Mesenchymal stem cell (in vitro differentiated cells and primary cell): Measurements from ENCODE around the gene HS2ST1.

Experiments
- DNase-seq: peaks from one replicate; pipeline ENCODE4 v3.0.0-alpha.2; 2013
- H2AFZ ChIP-seq: one replicate; pipeline ENCODE4 v1.6.1; 2013; ENCODE audit warnings: low read depth, mild to moderate bottlenecking, control low read depth, inconsistent platforms, low read length, moderate library complexity
- H2AK5ac ChIP-seq: 2 replicates; pipeline ENCODE4 v1.6.1; 2013; ENCODE audit warnings: low read length, moderate library complexity, mild to moderate bottlenecking, inconsistent platforms; ENCODE audit not compliant: severe bottlenecking
- H2BK120ac ChIP-seq: one replicate; pipeline ENCODE4 v1.6.1; 2013; ENCODE audit warnings: low read depth, mild to moderate bottlenecking, inconsistent platforms, low read length, moderate library complexity
- H2BK12ac ChIP-seq, 2 experiments: one replicate each; pipeline ENCODE4 v1.6.1; 2013; ENCODE audit warnings: inconsistent platforms in 2 of 2, low read length in 2 of 2, mild to moderate bottlenecking in 2 of 2, moderate library complexity in 2 of 2, control low read depth in 1 of 2
- H2BK15ac ChIP-seq: one replicate; pipeline ENCODE4 v1.6.1; 2013; ENCODE audit warnings: mild to moderate bottlenecking, low read depth, inconsistent platforms; ENCODE audit not compliant: poor library complexity, severe bottlenecking
- H2BK5ac ChIP-seq: 2 replicates; pipeline ENCODE4 v1.6.1; 2013; ENCODE audit warnings: low read depth, mild to moderate bottlenecking, low read length, control low read depth, inconsistent platforms; ENCODE audit not compliant: poor library complexity, severe bottlenecking
- H3K14ac ChIP-seq, 2 experiments: one replicate each; pipeline ENCODE4 v1.6.1; 2013; ENCODE audit warnings: inconsistent platforms in 2 of 2, low read length in 2 of 2, control low read depth in 1 of 2, mild to moderate bottlenecking in 1 of 2, moderate library complexity in 1 of 2
- H3K18ac ChIP-seq, 2 experiments: one replicate each; pipeline ENCODE4 v1.6.1; 2013; ENCODE audit warnings: inconsistent platforms in 2 of 2, low read length in 2 of 2, control low read depth in 1 of 2, low read depth in 1 of 2, mild to moderate bottlenecking in 1 of 2
- H3K23ac ChIP-seq, 2 experiments: one replicate each; pipeline ENCODE4 v1.6.1; 2013; ENCODE audit warnings: inconsistent platforms in 2 of 2, low read length in 2 of 2, mild to moderate bottlenecking in 2 of 2, moderate library complexity in 2 of 2, control low read depth in 1 of 2
- H3K27ac ChIP-seq: 2 replicates; pipeline ENCODE4 v1.5.1; 2013; ENCODE audit warnings: mild to moderate bottlenecking, moderate library complexity, low read length, control low read depth, inconsistent platforms; ENCODE audit not compliant: poor library complexity, severe bottlenecking
- H3K27me3 ChIP-seq, 2 experiments: 2 replicates each; pipeline versions ENCODE4 v1.6.1 to v1.7.0; 2013; ENCODE audit warnings: low read length in 2 of 2, mild to moderate bottlenecking in 2 of 2, moderate library complexity in 2 of 2, control low read depth in 1 of 2, inconsistent platforms in 1 of 2; ENCODE audit not compliant: control insufficient read depth in 1 of 2, insufficient read depth in 1 of 2
- H3K36me3 ChIP-seq, 2 experiments: 2 replicates each; pipeline versions ENCODE4 v1.6.1 to v1.7.0; 2013; ENCODE audit warnings: low read length in 2 of 2, control low read depth in 1 of 2, inconsistent platforms in 1 of 2, low read depth in 1 of 2, mild to moderate bottlenecking in 1 of 2; ENCODE audit not compliant: insufficient read depth in 2 of 2, control insufficient read depth in 1 of 2
- H3K4ac ChIP-seq, 2 experiments: one replicate each; pipeline ENCODE4 v1.6.1; 2013; ENCODE audit warnings: inconsistent platforms in 2 of 2, low read length in 2 of 2, mild to moderate bottlenecking in 2 of 2, moderate library complexity in 2 of 2, control low read depth in 1 of 2, low read depth in 1 of 2
- H3K4me1 ChIP-seq: 2 replicates; pipeline ENCODE4 v1.6.1; 2013; ENCODE audit warnings: low read depth, low read length, control low read depth; ENCODE audit not compliant: control insufficient read depth, insufficient read depth
- H3K4me2 ChIP-seq: 2 replicates; pipeline ENCODE4 v1.6.1; 2013; ENCODE audit warnings: low read length, mild to moderate bottlenecking, inconsistent platforms; ENCODE audit not compliant: poor library complexity, severe bottlenecking
- H3K4me3 ChIP-seq, 2 experiments: 2 replicates each; pipeline versions ENCODE4 v1.5.1 to v1.7.0; 2013; ENCODE audit warnings: low read length in 2 of 2, mild to moderate bottlenecking in 2 of 2, control low read depth in 1 of 2, low read depth in 1 of 2; ENCODE audit not compliant: insufficient read depth in 1 of 2
- H3K79me1 ChIP-seq: replicated peaks from 2 replicates; pipeline ENCODE4 v1.6.1; 2013; ENCODE audit warnings: mild to moderate bottlenecking, control low read depth, low read length, inconsistent platforms; ENCODE audit not compliant: poor library complexity, severe bottlenecking
- H3K9ac ChIP-seq: 2 replicates; pipeline ENCODE4 v1.7.0; 2013; ENCODE audit warnings: mild to moderate bottlenecking, low read length, moderate library complexity
- H3K9me3 ChIP-seq: 2 replicates; pipeline ENCODE4 v1.7.0; 2013; ENCODE audit warnings: mild to moderate bottlenecking, low read length; ENCODE audit not compliant: control insufficient read depth
- H4K8ac ChIP-seq: one replicate; pipeline ENCODE4 v1.6.1; 2013; ENCODE audit warnings: inconsistent platforms, mild to moderate bottlenecking, low read length, moderate library complexity
- H4K91ac ChIP-seq: one replicate; pipeline ENCODE4 v1.6.1; 2013; ENCODE audit warnings: mild to moderate bottlenecking, low read length, inconsistent platforms
- WGBS: methylation state at CpG from one replicate; pipeline ENCODE4 v1.1.7; 2013; ENCODE audit warnings: mixed read lengths; 5-methylcytosine and 5-hydroxymethylcytosine counted together

Gene HS2ST1

GRCh38 chr1:86971778-86972177 is 57.3 kb downstream of the HS2ST1 start:
- Histone ChIP-seq H2BK5ac (no peak overlapping the region), H3K4ac (no peak overlapping the region), H3K4me3 (no peak overlapping the region), H2BK15ac (no peak overlapping the region), H3K27me3 (no peaks in the 10 kb centered on the region), H3K27ac (no peak overlapping the region), H3K9me3 (no peaks in the 10 kb centered on the region), H3K4me2 (no peak overlapping the region), H3K18ac (no peak overlapping the region), H4K8ac (no peak overlapping the region), H3K23ac (no peak overlapping the region), H2BK12ac (no peak overlapping the region), H3K79me1 (peaks cover 20% of the 10 kb centered on the region), H3K9ac (no peak overlapping the region), H3K14ac (no peak overlapping the region), H3K36me3 (no peaks in the 10 kb centered on the region), H2AFZ (no peak overlapping the region), H2BK120ac (no peak overlapping the region), H3K4me1 (no peaks in the 10 kb centered on the region), H2AK5ac (no peak overlapping the region), H4K91ac (no peak overlapping the region)
- DNase-seq: no peak
- no CpG with 5 or more reads among the region's 3 CpGs for whole genome bisulfite sequencing

- Histone ChIP-seq H4K8ac (no peak overlapping the region), H2BK15ac (no peak overlapping the region), H3K4me2 (no peak overlapping the region), H2BK5ac (no peak overlapping the region), H3K4ac (no peak overlapping the region), H3K9ac (no peak overlapping the region), H4K91ac (no peak overlapping the region), H3K14ac (no peak overlapping the region), H2BK12ac (no peak overlapping the region), H3K36me3 (no peaks in the 10 kb centered on the region), H2AFZ (no peak overlapping the region), H3K27me3 (no peaks in the 10 kb centered on the region), H2BK120ac (no peak overlapping the region), H3K27ac (no peak overlapping the region), H3K4me3 (no peak overlapping the region), H3K9me3 (no peaks in the 10 kb centered on the region), H3K79me1 (peaks cover 21% of the 10 kb centered on the region), H2AK5ac (no peak overlapping the region), H3K18ac (no peak overlapping the region), H3K4me1 (no peaks in the 10 kb centered on the region), H3K23ac (no peak overlapping the region)
- no peak for DNase-seq
- 100% methylated on average over 2 of the region's 2 CpGs for WGBS
Observed at GRCh38 chr1:86972262-86972661, 57.8 kb downstream of the HS2ST1 start.

GRCh38 chr1:86975993-86976550 is 61.6 kb downstream of the HS2ST1 start:
- H4K91ac ChIP-seq: no peak overlapping the region
- H2BK12ac ChIP-seq: no peak overlapping the region
- H3K27me3 ChIP-seq: no peaks in the 10 kb centered on the region
- H3K9ac ChIP-seq: peak overlapping the region; percentile 57
- no peak overlapping the region for H3K27ac ChIP-seq
- no peak overlapping the region for H3K23ac ChIP-seq
- no peak overlapping the region for H2BK120ac ChIP-seq
- no peak overlapping the region for H2AFZ ChIP-seq
- H2AK5ac ChIP-seq: no peak overlapping the region
- peaks cover 0 to 2% of the 10 kb centered on the region in 2 experiments for H3K36me3 ChIP-seq
- WGBS: 96% methylated on average over 2 of the region's 2 CpGs
- H2BK15ac ChIP-seq: no peak overlapping the region
- no peak overlapping the region for H4K8ac ChIP-seq
- no peak overlapping the region for H3K18ac ChIP-seq
- DNase-seq: no peak
- no peak overlapping the region for H3K4ac ChIP-seq
- H3K4me3 ChIP-seq: peak overlapping the region in 1 of 2 experiments; percentile 28
- H3K4me2 ChIP-seq: no peak overlapping the region
- H3K4me1 ChIP-seq: no peaks in the 10 kb centered on the region
- no peak overlapping the region for H2BK5ac ChIP-seq
- peaks cover 19% of the 10 kb centered on the region for H3K79me1 ChIP-seq
- H3K14ac ChIP-seq: no peak overlapping the region
- no peaks in the 10 kb centered on the region for H3K9me3 ChIP-seq

- no peak overlapping the region for H3K4ac ChIP-seq
- H3K23ac ChIP-seq: no peak overlapping the region
- H2AK5ac ChIP-seq: no peak overlapping the region
- no peak for DNase-seq
- H3K4me3 ChIP-seq: no peak overlapping the region
- H3K4me1 ChIP-seq: no peaks in the 10 kb centered on the region
- H3K79me1 ChIP-seq: peaks cover 22% of the 10 kb centered on the region
- no peak overlapping the region for H3K9ac ChIP-seq
- H3K36me3 ChIP-seq: peaks cover 0 to 2% of the 10 kb centered on the region in 2 experiments
- no peak overlapping the region for H3K27ac ChIP-seq
- no peak overlapping the region for H2BK15ac ChIP-seq
- no peaks in the 10 kb centered on the region for H3K27me3 ChIP-seq
- H2BK12ac ChIP-seq: no peak overlapping the region
- no peak overlapping the region for H4K8ac ChIP-seq
- H3K9me3 ChIP-seq: no peaks in the 10 kb centered on the region
- no peak overlapping the region for H3K14ac ChIP-seq
- H2AFZ ChIP-seq: no peak overlapping the region
- H4K91ac ChIP-seq: no peak overlapping the region
- no peak overlapping the region for H2BK5ac ChIP-seq
- H2BK120ac ChIP-seq: no peak overlapping the region
- no peak overlapping the region for H3K18ac ChIP-seq
- H3K4me2 ChIP-seq: no peak overlapping the region
Observed at GRCh38 chr1:86976664-86977063, 62.2 kb downstream of the HS2ST1 start.
